ENCODE data around the gene S100B. TPM values are rescaled to one million over a fixed set of nuclear protein-coding genes. Genes with fewer than 3 reads are reported as not detected.

S100B gene
- total RNA-seq, 1 experiment from 2014 or later: not detected

- Histone ChIP-seq H2AFZ (ENCODE audit: low read depth, low read length, poor library complexity, severe bottlenecking) (no peak overlapping the region), H3K9me3 (ENCODE audit: control insufficient read depth in 1 of 2, insufficient read depth in 1 of 2, low read depth in 1 of 2, low read length in 2 of 2) (peaks cover 8 to 14% of the 10 kb centered on the region in 2 experiments; a peak in 2 of 4 replicates), H3K27ac (ENCODE audit: low read depth, low read length) (no peak overlapping the region), H3K4me3 (replicated peaks in 1 of 2; ENCODE audit: low read depth in 1 of 2, low read length in 2 of 2) (no peak overlapping the region), H3K79me2 (ENCODE audit: insufficient read depth, low read length) (no peaks in the 10 kb centered on the region), H3K9ac (ENCODE audit: low read length) (no peak overlapping the region), H3K27me3 (ENCODE audit: insufficient read depth, low read length) (no peaks in the 10 kb centered on the region), H3K4me1 (ENCODE audit: control insufficient read depth in 1 of 2, insufficient read depth in 2 of 2, low read length in 2 of 2) (no peaks in the 10 kb centered on the region), H4K20me1 (ENCODE audit: insufficient read depth) (no peaks in the 10 kb centered on the region), H3K9me2 (ENCODE audit: insufficient read depth) (no peaks in the 10 kb centered on the region), H3K36me3 (ENCODE audit: control insufficient read depth in 1 of 2, insufficient read depth in 2 of 2, low read length in 2 of 2) (no peaks in the 10 kb centered on the region), H3K4me2 (ENCODE audit: low read length) (no peak overlapping the region)
- DNase-seq (ENCODE audit: low read depth, low spot score) (no peak), ATAC-seq (no peak)
- TF ChIP-seq SRF (IDR thresholded peaks at IDR 0.05; ENCODE audit: low read depth) (no peak), CEBPB (IDR thresholded peaks at IDR 0.05; ENCODE audit: low read depth) (no peak), EGR1 (IDR thresholded peaks at IDR 0.05; ENCODE audit: low read depth) (no peak), FOSL1 (IDR thresholded peaks at IDR 0.05; ENCODE audit: low read depth) (no peak), ZNF274 (IDR thresholded peaks at IDR 0.05; ENCODE audit: low read depth, low read length) (no peak), YY1 (IDR thresholded peaks at IDR 0.05; ENCODE audit: extremely low read depth, insufficient replicate concordance, low read depth, low read length) (no peak), POLR2AphosphoS5 (IDR thresholded peaks at IDR 0.05; ENCODE audit: low read depth, low read length) (no peak), TCF7L2 (IDR thresholded peaks at IDR 0.05; ENCODE audit: borderline replicate concordance, extremely low read depth, insufficient read depth, insufficient read length) (no peak), ATF3 (IDR thresholded peaks at IDR 0.05) (no peak), CBX3 (IDR thresholded peaks at IDR 0.05; ENCODE audit: low read depth) (no peak), SIN3A (IDR thresholded peaks at IDR 0.05; ENCODE audit: low read depth) (no peak), ZFX (IDR thresholded peaks at IDR 0.05) (no peak), POLR2A (IDR thresholded peaks at IDR 0.05; ENCODE audit: borderline replicate concordance, extremely low read depth, insufficient read depth, insufficient read length) (no peak), EZH2 (IDR thresholded peaks at IDR 0.05) (no peak), EZH2phosphoT487 (IDR thresholded peaks at IDR 0.05; ENCODE audit: borderline replicate concordance) (no peak), SP1 (IDR thresholded peaks at IDR 0.05; ENCODE audit: low read depth) (no peak)
- TF ChIP-seq, protein P1, sequence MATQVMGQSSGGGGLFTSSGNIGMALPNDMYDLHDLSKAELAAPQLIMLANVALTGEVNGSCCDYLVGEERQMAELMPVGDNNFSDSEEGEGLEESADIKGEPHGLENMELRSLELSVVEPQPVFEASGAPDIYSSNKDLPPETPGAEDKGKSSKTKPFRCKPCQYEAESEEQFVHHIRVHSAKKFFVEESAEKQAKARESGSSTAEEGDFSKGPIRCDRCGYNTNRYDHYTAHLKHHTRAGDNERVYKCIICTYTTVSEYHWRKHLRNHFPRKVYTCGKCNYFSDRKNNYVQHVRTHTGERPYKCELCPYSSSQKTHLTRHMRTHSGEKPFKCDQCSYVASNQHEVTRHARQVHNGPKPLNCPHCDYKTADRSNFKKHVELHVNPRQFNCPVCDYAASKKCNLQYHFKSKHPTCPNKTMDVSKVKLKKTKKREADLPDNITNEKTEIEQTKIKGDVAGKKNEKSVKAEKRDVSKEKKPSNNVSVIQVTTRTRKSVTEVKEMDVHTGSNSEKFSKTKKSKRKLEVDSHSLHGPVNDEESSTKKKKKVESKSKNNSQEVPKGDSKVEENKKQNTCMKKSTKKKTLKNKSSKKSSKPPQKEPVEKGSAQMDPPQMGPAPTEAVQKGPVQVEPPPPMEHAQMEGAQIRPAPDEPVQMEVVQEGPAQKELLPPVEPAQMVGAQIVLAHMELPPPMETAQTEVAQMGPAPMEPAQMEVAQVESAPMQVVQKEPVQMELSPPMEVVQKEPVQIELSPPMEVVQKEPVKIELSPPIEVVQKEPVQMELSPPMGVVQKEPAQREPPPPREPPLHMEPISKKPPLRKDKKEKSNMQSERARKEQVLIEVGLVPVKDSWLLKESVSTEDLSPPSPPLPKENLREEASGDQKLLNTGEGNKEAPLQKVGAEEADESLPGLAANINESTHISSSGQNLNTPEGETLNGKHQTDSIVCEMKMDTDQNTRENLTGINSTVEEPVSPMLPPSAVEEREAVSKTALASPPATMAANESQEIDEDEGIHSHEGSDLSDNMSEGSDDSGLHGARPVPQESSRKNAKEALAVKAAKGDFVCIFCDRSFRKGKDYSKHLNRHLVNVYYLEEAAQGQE (IDR thresholded peaks at IDR 0.05; ENCODE audit: low read depth): no peak
- TF ChIP-seq, protein P2, sequence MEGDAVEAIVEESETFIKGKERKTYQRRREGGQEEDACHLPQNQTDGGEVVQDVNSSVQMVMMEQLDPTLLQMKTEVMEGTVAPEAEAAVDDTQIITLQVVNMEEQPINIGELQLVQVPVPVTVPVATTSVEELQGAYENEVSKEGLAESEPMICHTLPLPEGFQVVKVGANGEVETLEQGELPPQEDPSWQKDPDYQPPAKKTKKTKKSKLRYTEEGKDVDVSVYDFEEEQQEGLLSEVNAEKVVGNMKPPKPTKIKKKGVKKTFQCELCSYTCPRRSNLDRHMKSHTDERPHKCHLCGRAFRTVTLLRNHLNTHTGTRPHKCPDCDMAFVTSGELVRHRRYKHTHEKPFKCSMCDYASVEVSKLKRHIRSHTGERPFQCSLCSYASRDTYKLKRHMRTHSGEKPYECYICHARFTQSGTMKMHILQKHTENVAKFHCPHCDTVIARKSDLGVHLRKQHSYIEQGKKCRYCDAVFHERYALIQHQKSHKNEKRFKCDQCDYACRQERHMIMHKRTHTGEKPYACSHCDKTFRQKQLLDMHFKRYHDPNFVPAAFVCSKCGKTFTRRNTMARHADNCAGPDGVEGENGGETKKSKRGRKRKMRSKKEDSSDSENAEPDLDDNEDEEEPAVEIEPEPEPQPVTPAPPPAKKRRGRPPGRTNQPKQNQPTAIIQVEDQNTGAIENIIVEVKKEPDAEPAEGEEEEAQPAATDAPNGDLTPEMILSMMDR (IDR thresholded peaks at IDR 0.05 in 2 of 3, conservative IDR thresholded peaks at IDR 0.05 in 1 of 3; ENCODE audit: borderline replicate concordance in 1 of 3, insufficient read depth in 1 of 3, low read depth in 2 of 3, low read length in 2 of 3): no peak
- TF ChIP-seq, protein P3, sequence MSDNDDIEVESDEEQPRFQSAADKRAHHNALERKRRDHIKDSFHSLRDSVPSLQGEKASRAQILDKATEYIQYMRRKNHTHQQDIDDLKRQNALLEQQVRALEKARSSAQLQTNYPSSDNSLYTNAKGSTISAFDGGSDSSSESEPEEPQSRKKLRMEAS (IDR thresholded peaks at IDR 0.05): no peak
- TF ChIP-seq, protein P4, sequence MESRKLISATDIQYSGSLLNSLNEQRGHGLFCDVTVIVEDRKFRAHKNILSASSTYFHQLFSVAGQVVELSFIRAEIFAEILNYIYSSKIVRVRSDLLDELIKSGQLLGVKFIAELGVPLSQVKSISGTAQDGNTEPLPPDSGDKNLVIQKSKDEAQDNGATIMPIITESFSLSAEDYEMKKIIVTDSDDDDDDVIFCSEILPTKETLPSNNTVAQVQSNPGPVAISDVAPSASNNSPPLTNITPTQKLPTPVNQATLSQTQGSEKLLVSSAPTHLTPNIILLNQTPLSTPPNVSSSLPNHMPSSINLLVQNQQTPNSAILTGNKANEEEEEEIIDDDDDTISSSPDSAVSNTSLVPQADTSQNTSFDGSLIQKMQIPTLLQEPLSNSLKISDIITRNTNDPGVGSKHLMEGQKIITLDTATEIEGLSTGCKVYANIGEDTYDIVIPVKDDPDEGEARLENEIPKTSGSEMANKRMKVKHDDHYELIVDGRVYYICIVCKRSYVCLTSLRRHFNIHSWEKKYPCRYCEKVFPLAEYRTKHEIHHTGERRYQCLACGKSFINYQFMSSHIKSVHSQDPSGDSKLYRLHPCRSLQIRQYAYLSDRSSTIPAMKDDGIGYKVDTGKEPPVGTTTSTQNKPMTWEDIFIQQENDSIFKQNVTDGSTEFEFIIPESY (IDR thresholded peaks at IDR 0.05; ENCODE audit: extremely low read depth, insufficient replicate concordance, low read length): no peak
- ChIA-PET RAD21 (ENCODE audit: low non-redundant PET in 1 of 2, low total read pairs in 2 of 2, uncharacterized antibody in 2 of 2, unreplicated experiment in 2 of 2) (no interaction called here), POLR2A (no interaction called here), CTCF (no interaction called here)
- intact Hi-C loops (cut with micrococcal nuclease): no loop called here
- no TSS peak for BruUV-seq (replicated peaks)
Observed at GRCh38 chr21:46597031-46597430, 7.9 kb downstream of the S100B start.
